C4-2B (cell line): ENCODE data around the gene DNAH9.

ENCODE experiments used
- CTCF ChIP-seq: fragments of 450-650 bp; conservative IDR thresholded peaks from 2 replicates; pipeline ENCODE4 v1.5.1; 2017; ENCODE audit warnings: mild to moderate bottlenecking
- ZFX ChIP-seq: fragments of 450-650 bp; IDR thresholded peaks from 2 replicates; pipeline ENCODE4 v1.6.1; 2017

- TF ChIP-seq CTCF (no peak), ZFX (no peak)
Measured at GRCh38 chr17:11948789-11949188, 350.5 kb downstream of the DNAH9 start.
